Colonic mucosa (tissue), 4 donors: Measurements from ENCODE around the gene RARA. TPM values are rescaled to one million over a fixed set of nuclear protein-coding genes. Genes with fewer than 3 reads are reported as not detected.

Experiments used
- DNase-seq: peaks from one replicate; pipeline ENCODE4 v3.0.0-alpha.2; 2020
- H3K27ac ChIP-seq: fragments of 200-600 bp; one replicate; pipeline ENCODE4 v1.8.0; 2021
- H3K27me3 ChIP-seq: fragments of 200-600 bp; one replicate; pipeline ENCODE4 v1.8.0; 2021
- H3K36me3 ChIP-seq: fragments of 200-600 bp; one replicate; pipeline ENCODE4 v1.8.0; 2021
- H3K4me1 ChIP-seq: fragments of 200-600 bp; one replicate; pipeline ENCODE4 v1.8.0; 2021; ENCODE audit warnings: mild to moderate bottlenecking
- H3K4me3 ChIP-seq: fragments of 200-600 bp; one replicate; pipeline ENCODE4 v1.8.0; 2021
- H3K9ac ChIP-seq, 2 donors: one replicate each; pipeline ENCODE4 v1.7.0; 2013; ENCODE audit warnings: control low read depth in 2 of 2, low read depth in 2 of 2, low read length in 2 of 2
- H3K9me3 ChIP-seq: fragments of 200-600 bp; one replicate; pipeline ENCODE4 v1.8.0; 2021
- CTCF ChIP-seq: fragments of 200-600 bp; IDR thresholded peaks from one replicate; pipeline ENCODE4 v1.8.0; 2022; ENCODE audit warnings: antibody characterized with exemption, mild to moderate bottlenecking
- intact Hi-C: fragments of 100-400 bp; cut with DNase I; formaldehyde crosslinking; loops from one replicate; pipeline ENCODE4 v1.14.1; 2022
- total RNA-seq, 2 donors: library from RNA; stranded (reverse); fragmentation: NEBNext Ultra II Directional in 1 of 2; extraction: Animal tissue kit (Norgen Biotek cat#: 25700) in 1 of 2; gene quantifications; one replicate each; pipeline ENCODE4 v1.2.1, GENCODE V29; 2021
- donor health status: healthy.
- donor health status: DM: no; HTN: no; CAD: no.
- donor health status: DM: no; HTN: no; CAD: no.

Gene RARA
- total RNA-seq, 2 donors from 2014 or later, result 25.6 to 46.7 TPM

DNA sequence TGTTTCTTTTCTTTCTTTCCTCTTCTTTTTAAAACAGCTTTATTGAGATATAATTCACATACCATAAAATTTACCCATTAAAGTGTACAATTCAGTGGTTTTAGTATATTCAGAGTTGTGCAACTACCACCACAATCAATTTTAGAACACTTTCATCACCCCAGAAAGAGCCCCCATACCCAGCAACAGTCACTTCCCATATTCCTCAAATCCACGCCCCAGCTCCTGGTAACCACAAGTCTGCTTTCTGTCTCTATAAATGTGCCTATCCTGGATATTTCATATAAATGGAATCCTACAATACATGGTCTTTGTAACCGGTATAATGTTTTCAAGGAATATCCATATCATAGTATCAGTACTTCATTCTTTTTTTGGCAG lies 19.4 kb downstream of the RARA start:
- no peak for DNase-seq
- Histone ChIP-seq H3K36me3 (no peaks in the 10 kb centered on the region), H3K9me3 (no peaks in the 10 kb centered on the region), H3K4me3 (no peak overlapping the region), H3K27ac (no peak overlapping the region), H3K4me1 (peaks cover 43% of the 10 kb centered on the region), H3K9ac (peak overlapping the region in 1 of 2 donors; percentile 30), H3K27me3 (no peaks in the 10 kb centered on the region)
- intact Hi-C loops, result no loop called here
- TF ChIP-seq CTCF, result no peak

- H3K36me3 ChIP-seq, result no peaks in the 10 kb centered on the region
- DNase-seq, result no peak
- H3K4me1 ChIP-seq, result peaks cover 52% of the 10 kb centered on the region
- peak overlapping the region; percentile 15 to 31 for H3K9ac ChIP-seq
- TF ChIP-seq CTCF, result no peak
- H3K4me3 ChIP-seq, result no peak overlapping the region
- no peaks in the 10 kb centered on the region for H3K27me3 ChIP-seq
- no peaks in the 10 kb centered on the region for H3K9me3 ChIP-seq
- H3K27ac ChIP-seq, result peak overlapping the region; percentile 57
- intact Hi-C loops, result no loop called here
Measured at GRCh38 chr17:40329839-40330794, 21.1 kb downstream of the RARA start.

DNA sequence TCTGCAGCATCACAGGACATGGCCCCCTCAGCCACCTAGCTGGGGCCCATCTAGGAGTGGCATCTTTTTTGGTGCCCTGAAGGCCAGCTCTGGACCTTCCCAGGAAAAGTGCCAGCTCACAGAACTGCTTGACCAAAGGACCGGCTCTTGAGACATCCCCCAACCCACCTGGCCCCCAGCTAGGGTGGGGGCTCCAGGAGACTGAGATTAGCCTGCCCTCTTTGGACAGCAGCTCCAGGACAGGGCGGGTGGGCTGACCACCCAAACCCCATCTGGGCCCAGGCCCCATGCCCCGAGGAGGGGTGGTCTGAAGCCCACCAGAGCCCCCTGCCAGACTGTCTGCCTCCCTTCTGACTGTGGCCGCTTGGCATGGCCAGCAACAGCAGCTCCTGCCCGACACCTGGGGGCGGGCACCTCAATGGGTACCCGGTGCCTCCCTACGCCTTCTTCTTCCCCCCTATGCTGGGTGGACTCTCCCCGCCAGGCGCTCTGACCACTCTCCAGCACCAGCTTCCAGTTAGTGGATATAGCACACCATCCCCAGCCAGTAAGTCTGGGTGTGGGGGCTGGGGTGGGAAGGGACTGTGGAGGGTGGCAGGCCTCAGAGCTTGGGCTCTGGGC lies 22.0 kb downstream of the RARA start:
- H3K9ac ChIP-seq, result no peak overlapping the region
- no peak overlapping the region for H3K4me3 ChIP-seq
- H3K36me3 ChIP-seq, result no peaks in the 10 kb centered on the region

GRCh38 chr17:40331743-40332641 lies 23.0 kb downstream of the RARA start:
- Histone ChIP-seq H3K4me1 (peaks cover 41% of the 10 kb centered on the region), H3K27me3 (no peaks in the 10 kb centered on the region), H3K36me3 (no peaks in the 10 kb centered on the region), H3K4me3 (no peak overlapping the region), H3K9ac (peak overlapping the region in 1 of 2 donors; percentile 27), H3K27ac (peak overlapping the region; percentile 57), H3K9me3 (no peaks in the 10 kb centered on the region)
- intact Hi-C loops, result no loop called here
- no peak for TF ChIP-seq CTCF
- DNase-seq, result peak; percentile 63

More for the DNA sequence above, 22.0 kb downstream of the RARA start:
- DNase-seq, result no peak
- H3K27me3 ChIP-seq, result no peaks in the 10 kb centered on the region
- H3K9me3 ChIP-seq, result no peaks in the 10 kb centered on the region
- intact Hi-C loops, result no loop called here
- TF ChIP-seq CTCF, result no peak
- H3K4me1 ChIP-seq, result peaks cover 51% of the 10 kb centered on the region
- peak overlapping the region; percentile 57 for H3K27ac ChIP-seq

DNA sequence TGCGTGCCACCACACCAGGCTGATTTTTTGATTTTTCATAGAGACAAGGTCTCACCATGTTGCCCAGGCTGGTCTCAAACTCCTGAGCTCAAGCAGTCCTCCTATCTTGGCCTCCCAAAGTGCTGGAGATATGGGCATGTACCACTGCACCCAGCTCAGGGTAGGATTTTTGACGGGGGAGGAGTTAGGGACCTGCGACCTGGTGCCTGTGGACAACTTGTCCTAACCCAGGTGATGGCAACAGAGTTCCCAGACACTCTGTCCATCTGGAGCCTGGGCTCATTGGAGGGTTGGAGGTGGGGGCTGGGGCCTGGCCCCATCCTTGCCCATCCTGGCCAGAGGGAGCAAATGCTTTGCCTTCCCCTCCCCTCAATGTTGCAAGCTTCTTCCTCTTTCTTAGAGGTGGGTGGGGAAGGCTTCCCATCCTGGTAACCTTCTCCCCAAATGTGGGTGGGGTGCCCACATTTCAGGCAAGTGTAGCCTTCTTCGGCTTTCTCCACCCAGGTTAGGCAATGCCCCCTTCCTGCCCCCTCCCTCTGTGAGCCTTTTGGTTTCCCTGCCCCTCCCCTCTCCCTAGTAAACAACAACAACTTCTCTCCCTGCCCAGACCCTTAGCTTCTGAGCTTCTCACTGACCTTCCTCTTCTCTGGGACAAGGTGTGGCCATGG lies 24.9 kb downstream of the RARA start:
- Histone ChIP-seq H3K36me3 (no peaks in the 10 kb centered on the region), H3K4me3 (no peak overlapping the region)
- no peak for TF ChIP-seq CTCF

More for the DNA sequence above, 24.9 kb downstream of the RARA start:
- Histone ChIP-seq H3K27me3 (no peaks in the 10 kb centered on the region), H3K9ac (peak overlapping the region in 1 of 2 donors; percentile 43), H3K4me1 (peaks cover 31% of the 10 kb centered on the region), H3K9me3 (no peaks in the 10 kb centered on the region), H3K27ac (no peak overlapping the region)
- DNase-seq, result no peak
- intact Hi-C loops, result no loop called here
